ENCODE measurements around the gene PDLIM3. TPM values are rescaled to one million over a fixed set of nuclear protein-coding genes. Genes with fewer than 3 reads are reported as not detected.

The PDLIM3 gene
- total and polyA plus RNA-seq, 2 experiments from 2014 or later = 23.6 to 35.2 TPM

- Histone ChIP-seq H3K4me3 (no peak overlapping the region), H3K4me1 (ENCODE audit: low read depth) (no peaks in the 10 kb centered on the region), H3K27me3 (peaks cover 18% of the 10 kb centered on the region), H3K9me3 (ENCODE audit: low read depth) (no peaks in the 10 kb centered on the region), H3K36me3 (no peaks in the 10 kb centered on the region), H3K27ac (no peak overlapping the region)
- no peak for TF ChIP-seq CTCF (IDR thresholded peaks at IDR 0.05; ENCODE audit: low read depth, low read length)
- DNase-seq (ENCODE audit: low read depth in 1 of 2, low spot score in 1 of 2) = no peak
These were observed 65.6 kb downstream of the PDLIM3 start for GRCh38 chr4:185469580-185470154.

GRCh38 chr4:185468999-185469398 lies 66.3 kb downstream of the PDLIM3 start:
- Histone ChIP-seq H3K27ac (no peak overlapping the region), H3K4me1 (ENCODE audit: low read depth) (peaks cover 1% of the 10 kb centered on the region), H3K36me3 (no peaks in the 10 kb centered on the region), H3K27me3 (peaks cover 18% of the 10 kb centered on the region), H3K9me3 (ENCODE audit: low read depth) (no peaks in the 10 kb centered on the region), H3K4me3 (no peak overlapping the region)
- no peak for DNase-seq (ENCODE audit: low read depth in 1 of 2, low spot score in 1 of 2)
- TF ChIP-seq CTCF (IDR thresholded peaks at IDR 0.05; ENCODE audit: low read depth, low read length) = no peak

- TF ChIP-seq CTCF (IDR thresholded peaks at IDR 0.05; ENCODE audit: low read depth, low read length) = no peak
- Histone ChIP-seq H3K4me3 (no peak overlapping the region), H3K27me3 (peaks cover 18% of the 10 kb centered on the region), H3K27ac (no peak overlapping the region), H3K36me3 (no peaks in the 10 kb centered on the region), H3K4me1 (ENCODE audit: low read depth) (peaks cover 5% of the 10 kb centered on the region), H3K9me3 (ENCODE audit: low read depth) (no peaks in the 10 kb centered on the region)
- no peak for DNase-seq (ENCODE audit: low read depth in 1 of 2, low spot score in 1 of 2)
These were observed 67.3 kb downstream of the PDLIM3 start for GRCh38 chr4:185467991-185468390.

GRCh38 chr4:185467101-185467500 lies 68.2 kb downstream of the PDLIM3 start:
- H3K27me3 ChIP-seq = peaks cover 13% of the 10 kb centered on the region
- no peak overlapping the region for H3K27ac ChIP-seq
- no peak for DNase-seq (ENCODE audit: low read depth in 1 of 2, low spot score in 1 of 2)
- H3K36me3 ChIP-seq = no peaks in the 10 kb centered on the region
- TF ChIP-seq CTCF (IDR thresholded peaks at IDR 0.05; ENCODE audit: low read depth, low read length) = no peak
- no peak overlapping the region for H3K4me3 ChIP-seq
- H3K9me3 ChIP-seq (ENCODE audit: low read depth) = no peaks in the 10 kb centered on the region
- H3K4me1 ChIP-seq (ENCODE audit: low read depth) = peaks cover 5% of the 10 kb centered on the region

GRCh38 chr4:185465707-185466106 lies 69.6 kb downstream of the PDLIM3 start:
- H3K27ac ChIP-seq = no peak overlapping the region
- H3K27me3 ChIP-seq = peaks cover 9% of the 10 kb centered on the region
- H3K4me3 ChIP-seq = no peak overlapping the region
- H3K9me3 ChIP-seq (ENCODE audit: low read depth) = no peaks in the 10 kb centered on the region
- DNase-seq (ENCODE audit: low read depth in 1 of 2, low spot score in 1 of 2) = no peak
- peaks cover 5% of the 10 kb centered on the region for H3K4me1 ChIP-seq (ENCODE audit: low read depth)
- TF ChIP-seq CTCF (IDR thresholded peaks at IDR 0.05; ENCODE audit: low read depth, low read length) = no peak
- no peaks in the 10 kb centered on the region for H3K36me3 ChIP-seq
